ENCODE measurements around the gene GNAO1.
A peak's percentile ranks its signal among the peaks of the same experiment; 100 is the strongest.

Gene GNAO1

DNA sequence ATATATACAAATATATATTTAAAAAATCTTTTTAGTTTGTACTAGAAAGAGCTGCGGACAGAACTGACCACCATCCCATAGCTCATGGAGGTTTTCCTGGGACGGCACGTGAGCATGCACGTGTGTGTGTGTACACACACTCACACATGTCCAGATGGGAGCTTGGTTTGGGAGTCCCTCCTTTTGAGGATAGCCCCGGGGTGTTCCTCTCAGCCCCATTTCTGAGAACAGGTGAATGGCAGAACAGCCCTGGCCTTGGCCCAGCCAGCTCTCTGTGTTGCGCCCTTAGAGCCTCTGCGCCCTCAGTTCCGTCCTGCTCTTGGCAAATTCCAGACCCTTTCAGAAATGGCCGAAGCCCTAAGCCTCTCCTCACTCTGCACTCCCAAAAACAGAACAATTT is 163.9 kb downstream of the GNAO1 start:
- TF ChIP-seq, protein P1, sequence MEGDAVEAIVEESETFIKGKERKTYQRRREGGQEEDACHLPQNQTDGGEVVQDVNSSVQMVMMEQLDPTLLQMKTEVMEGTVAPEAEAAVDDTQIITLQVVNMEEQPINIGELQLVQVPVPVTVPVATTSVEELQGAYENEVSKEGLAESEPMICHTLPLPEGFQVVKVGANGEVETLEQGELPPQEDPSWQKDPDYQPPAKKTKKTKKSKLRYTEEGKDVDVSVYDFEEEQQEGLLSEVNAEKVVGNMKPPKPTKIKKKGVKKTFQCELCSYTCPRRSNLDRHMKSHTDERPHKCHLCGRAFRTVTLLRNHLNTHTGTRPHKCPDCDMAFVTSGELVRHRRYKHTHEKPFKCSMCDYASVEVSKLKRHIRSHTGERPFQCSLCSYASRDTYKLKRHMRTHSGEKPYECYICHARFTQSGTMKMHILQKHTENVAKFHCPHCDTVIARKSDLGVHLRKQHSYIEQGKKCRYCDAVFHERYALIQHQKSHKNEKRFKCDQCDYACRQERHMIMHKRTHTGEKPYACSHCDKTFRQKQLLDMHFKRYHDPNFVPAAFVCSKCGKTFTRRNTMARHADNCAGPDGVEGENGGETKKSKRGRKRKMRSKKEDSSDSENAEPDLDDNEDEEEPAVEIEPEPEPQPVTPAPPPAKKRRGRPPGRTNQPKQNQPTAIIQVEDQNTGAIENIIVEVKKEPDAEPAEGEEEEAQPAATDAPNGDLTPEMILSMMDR (IDR thresholded peaks at IDR 0.05; ENCODE audit: low read length), result no peak
- no peak for TF ChIP-seq EZH2 (optimal IDR thresholded peaks at IDR 0.05; ENCODE audit: low read depth, low read length)
- no peak for TF ChIP-seq EZH2phosphoT487 (IDR thresholded peaks at IDR 0.05; ENCODE audit: low read length)
- H3F3A ChIP-seq (ENCODE audit: insufficient read depth, low read length), result peaks cover 8% of the 10 kb centered on the region
- no peak overlapping the region for H3K4me2 ChIP-seq (ENCODE audit: low read depth, low read length)
- no peaks in the 10 kb centered on the region for H3K36me3 ChIP-seq (replicated peaks; ENCODE audit: insufficient read depth, low read length)
- 0 out of 2 replicates have a peak, but pooled peaks cover 7% of the 10 kb centered on the region for H3K4me1 ChIP-seq (ENCODE audit: low read length)
- H3K9me3 ChIP-seq (replicated peaks; ENCODE audit: insufficient read depth, low read length), result no peaks in the 10 kb centered on the region
- no peak overlapping the region for H3K4me3 ChIP-seq (ENCODE audit: low read length)
- H3K27ac ChIP-seq (ENCODE audit: low read length), result no peak overlapping the region
- no peaks in the 10 kb centered on the region for H3K79me2 ChIP-seq (ENCODE audit: low read length)
- DNase-seq, result no peak
- H2AFZ ChIP-seq (ENCODE audit: low read length), result no peak overlapping the region
- no peaks in the 10 kb centered on the region for H3K9me2 ChIP-seq (replicated peaks; ENCODE audit: insufficient read depth, low read length)
- H4K20me1 ChIP-seq (ENCODE audit: insufficient read depth, low read length), result no peaks in the 10 kb centered on the region
- H3K9ac ChIP-seq (ENCODE audit: low read length), result no peak overlapping the region
- peaks cover 17% of the 10 kb centered on the region; the same call in 1 of the 2 replicates for H3K27me3 ChIP-seq (replicated peaks; ENCODE audit: insufficient read depth, low read length)

DNA sequence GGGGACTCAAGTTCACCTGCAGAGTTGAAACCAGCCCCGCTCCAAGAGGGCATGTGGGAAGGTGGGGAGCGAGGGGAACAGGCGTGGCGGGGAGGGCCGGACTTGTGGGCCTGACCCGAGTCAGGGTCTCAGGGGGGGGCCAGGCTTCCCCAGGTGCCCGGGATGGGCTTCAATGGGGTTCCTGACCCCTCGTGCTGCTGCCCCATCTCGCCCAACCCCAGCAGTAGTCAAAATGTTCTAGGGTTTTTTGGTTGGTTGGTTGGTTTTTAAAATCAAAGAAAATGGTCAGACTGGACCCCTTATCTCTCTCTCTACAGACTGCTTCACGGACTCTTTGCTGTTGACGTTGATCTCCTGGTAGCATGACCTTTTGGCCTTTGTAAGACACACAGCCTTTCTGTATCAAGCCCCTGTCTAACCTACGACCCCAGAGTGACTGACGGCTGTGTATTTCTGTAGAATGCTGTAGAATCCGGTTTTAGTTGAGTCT is 164.5 kb downstream of the GNAO1 start:
- Histone ChIP-seq H3K4me1 (ENCODE audit: low read length) (0 out of 2 replicates have a peak, but pooled peaks cover 7% of the 10 kb centered on the region), H3F3A (ENCODE audit: insufficient read depth, low read length) (peaks cover 8% of the 10 kb centered on the region), H4K20me1 (ENCODE audit: insufficient read depth, low read length) (no peaks in the 10 kb centered on the region), H3K9ac (ENCODE audit: low read length) (peak overlapping the region; percentile 60; the same call in 1 of the 2 replicates), H3K9me2 (replicated peaks; ENCODE audit: insufficient read depth, low read length) (no peaks in the 10 kb centered on the region), H3K27ac (ENCODE audit: low read length) (no peak overlapping the region), H2AFZ (ENCODE audit: low read length) (peak overlapping the region; percentile 83), H3K9me3 (replicated peaks; ENCODE audit: insufficient read depth, low read length) (no peaks in the 10 kb centered on the region), H3K27me3 (replicated peaks; ENCODE audit: insufficient read depth, low read length) (0 out of 2 replicates have a peak, but pooled peaks cover 11% of the 10 kb centered on the region), H3K4me2 (ENCODE audit: low read depth, low read length) (peak overlapping the region; percentile 67; the same call in 1 of the 2 replicates), H3K36me3 (replicated peaks; ENCODE audit: insufficient read depth, low read length) (no peaks in the 10 kb centered on the region), H3K4me3 (ENCODE audit: low read length) (peak overlapping the region; percentile 65), H3K79me2 (ENCODE audit: low read length) (no peaks in the 10 kb centered on the region)
- TF ChIP-seq EZH2phosphoT487 (IDR thresholded peaks at IDR 0.05; ENCODE audit: low read length), result no peak
- TF ChIP-seq EZH2 (optimal IDR thresholded peaks at IDR 0.05; ENCODE audit: low read depth, low read length), result no peak
- TF ChIP-seq, protein P1 (IDR thresholded peaks at IDR 0.05; ENCODE audit: low read length), result no peak
- DNase-seq, result no peak

DNA sequence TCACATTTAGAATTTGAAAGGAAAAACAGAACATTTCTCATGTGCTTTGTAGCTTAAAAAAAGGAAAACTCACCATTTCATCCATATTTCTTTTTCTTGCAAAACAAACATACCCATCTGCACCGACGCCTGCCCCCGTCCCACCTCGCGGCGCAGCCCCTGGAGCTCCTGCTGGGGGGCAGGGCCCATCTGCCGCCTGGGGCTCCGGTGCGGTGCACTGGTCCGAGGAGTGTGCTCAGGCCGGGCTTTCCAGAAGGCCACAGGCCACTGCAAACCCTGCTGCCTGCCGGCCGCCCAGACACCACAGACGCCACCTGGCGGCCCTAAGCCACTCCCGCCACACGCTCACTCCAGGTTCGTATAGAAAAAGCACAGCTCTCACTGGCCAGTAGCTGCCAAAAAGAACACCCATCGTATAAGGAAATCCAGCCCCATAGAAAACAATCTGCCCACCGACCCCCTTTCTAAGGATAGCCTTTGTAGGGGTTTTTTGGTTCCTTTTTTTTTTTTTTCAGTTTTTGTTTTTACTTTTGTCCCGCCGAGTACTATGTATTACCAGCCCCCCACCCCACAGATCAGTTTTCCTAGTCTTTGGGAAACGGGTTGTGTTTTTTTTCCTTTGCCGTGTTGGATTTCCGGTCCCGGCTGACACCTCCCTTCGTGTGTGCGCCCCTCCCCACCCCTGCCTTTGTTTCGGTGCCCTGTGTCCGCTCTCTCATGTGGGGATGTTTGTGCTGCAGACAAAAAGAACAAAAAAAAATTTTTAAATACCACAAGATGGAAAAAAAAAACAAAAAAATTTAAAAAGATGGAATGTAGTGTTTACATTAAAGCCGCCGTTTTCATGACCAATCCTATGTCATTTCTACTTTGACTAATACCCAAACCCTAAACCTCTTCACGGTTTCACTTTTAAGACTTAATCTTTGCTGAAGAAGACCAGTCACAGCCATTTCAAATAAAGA is 165.3 kb downstream of the GNAO1 start:
- Histone ChIP-seq H3F3A (ENCODE audit: insufficient read depth, low read length) (peaks cover 8% of the 10 kb centered on the region), H3K9me2 (replicated peaks; ENCODE audit: insufficient read depth, low read length) (no peaks in the 10 kb centered on the region), H3K27me3 (replicated peaks; ENCODE audit: insufficient read depth, low read length) (0 out of 2 replicates have a peak, but pooled peaks cover 6% of the 10 kb centered on the region), H3K27ac (ENCODE audit: low read length) (no peak overlapping the region; the same call in 1 of the 2 replicates), H3K36me3 (replicated peaks; ENCODE audit: insufficient read depth, low read length) (no peaks in the 10 kb centered on the region), H3K79me2 (ENCODE audit: low read length) (no peaks in the 10 kb centered on the region), H3K4me3 (ENCODE audit: low read length) (peak overlapping the region; percentile 65), H4K20me1 (ENCODE audit: insufficient read depth, low read length) (no peaks in the 10 kb centered on the region), H3K4me2 (ENCODE audit: low read depth, low read length) (peak overlapping the region; percentile 67), H2AFZ (ENCODE audit: low read length) (peak overlapping the region; percentile 83), H3K4me1 (ENCODE audit: low read length) (0 out of 2 replicates have a peak, but pooled peaks cover 7% of the 10 kb centered on the region), H3K9ac (ENCODE audit: low read length) (peak overlapping the region; percentile 60; the same call in 1 of the 2 replicates), H3K9me3 (replicated peaks; ENCODE audit: insufficient read depth, low read length) (no peaks in the 10 kb centered on the region)
- peak; percentile 81 for DNase-seq
- no peak for TF ChIP-seq EZH2 (optimal IDR thresholded peaks at IDR 0.05; ENCODE audit: low read depth, low read length)
- TF ChIP-seq, protein P1 (IDR thresholded peaks at IDR 0.05; ENCODE audit: low read length), result peak; percentile 85

Data from MM.1S (cell line).